HEK293 (cell line): ENCODE measurements around the gene DGKD.
A peak's percentile ranks its signal among the peaks of the same experiment; 100 is the strongest.

ENCODE experiments used
- CTCF ChIP-seq: fragments of 450-650 bp; formaldehyde crosslinking; IDR thresholded peaks from 2 replicates; pipeline ENCODE4 v1.5.1; 2016; ENCODE audit warnings: missing biosample characterization, missing genetic modification characterization
- KLF10 ChIP-seq: fragments of 450-650 bp; IDR thresholded peaks from 2 replicates; pipeline ENCODE4 v1.5.1; 2018; ENCODE audit warnings: missing biosample characterization, mild to moderate bottlenecking, missing genetic modification characterization
- KLF17 ChIP-seq: fragments of 450-650 bp; formaldehyde crosslinking; IDR thresholded peaks from 2 replicates; pipeline ENCODE4 v1.5.1; 2016; ENCODE audit warnings: missing biosample characterization, missing genetic modification characterization
- KLF7 ChIP-seq: fragments of 450-650 bp; formaldehyde crosslinking; IDR thresholded peaks from 2 replicates; pipeline ENCODE4 v1.5.1; 2016; ENCODE audit warnings: missing biosample characterization, missing genetic modification characterization, borderline replicate concordance
- MYNN ChIP-seq: fragments of 450-650 bp; formaldehyde crosslinking; IDR thresholded peaks from 2 replicates; pipeline ENCODE4 v1.5.1; 2016; ENCODE audit warnings: missing biosample characterization, missing genetic modification characterization, borderline replicate concordance
- MZF1 ChIP-seq: fragments of 450-650 bp; formaldehyde crosslinking; IDR thresholded peaks from 2 replicates; pipeline ENCODE4 v1.5.1; 2017; ENCODE audit warnings: missing biosample characterization, missing genetic modification characterization, borderline replicate concordance
- PRDM10 ChIP-seq: fragments of 450-650 bp; formaldehyde crosslinking; IDR thresholded peaks from 2 replicates; pipeline ENCODE4 v1.5.1; 2016; ENCODE audit warnings: missing biosample characterization, missing genetic modification characterization
- ZBTB21 ChIP-seq: fragments of 450-650 bp; formaldehyde crosslinking; IDR thresholded peaks from 2 replicates; pipeline ENCODE4 v1.5.1; 2017; ENCODE audit warnings: missing biosample characterization, missing genetic modification characterization
- ZBTB26 ChIP-seq: fragments of 450-650 bp; formaldehyde crosslinking; optimal IDR thresholded peaks from 2 replicates; pipeline ENCODE3; 2016; ENCODE audit warnings: missing biosample characterization, mild to moderate bottlenecking, missing genetic modification characterization
- ZBTB48 ChIP-seq: fragments of 450-650 bp; formaldehyde crosslinking; IDR thresholded peaks from 2 replicates; pipeline ENCODE4 v1.5.1; 2016; ENCODE audit warnings: missing biosample characterization, missing genetic modification characterization
- ZNF133 ChIP-seq: fragments of 450-650 bp; formaldehyde crosslinking; IDR thresholded peaks from 2 replicates; pipeline ENCODE4 v1.5.1; 2016; ENCODE audit warnings: missing biosample characterization, missing genetic modification characterization
- ZNF155 ChIP-seq: fragments of 450-650 bp; formaldehyde crosslinking; IDR thresholded peaks from 2 replicates; pipeline ENCODE4 v1.5.1; 2016; ENCODE audit warnings: missing biosample characterization, missing genetic modification characterization
- ZNF174 ChIP-seq: fragments of 450-650 bp; formaldehyde crosslinking; IDR thresholded peaks from 2 replicates; pipeline ENCODE4 v1.5.0; 2017; ENCODE audit warnings: missing biosample characterization, mild to moderate bottlenecking, missing genetic modification characterization
- ZNF26 ChIP-seq: fragments of 450-650 bp; formaldehyde crosslinking; IDR thresholded peaks from 2 replicates; pipeline ENCODE4 v1.5.1; 2016; ENCODE audit warnings: missing biosample characterization, missing genetic modification characterization
- ZNF292 ChIP-seq: fragments of 450-650 bp; formaldehyde crosslinking; IDR thresholded peaks from 2 replicates; pipeline ENCODE4 v1.5.1; 2016; ENCODE audit warnings: low read depth, missing biosample characterization, missing genetic modification characterization, borderline replicate concordance
- ZNF311 ChIP-seq: fragments of 450-650 bp; formaldehyde crosslinking; IDR thresholded peaks from 2 replicates; pipeline ENCODE4 v1.5.1; 2017; ENCODE audit warnings: missing biosample characterization, missing genetic modification characterization, borderline replicate concordance
- ZNF341 ChIP-seq: fragments of 450-650 bp; formaldehyde crosslinking; IDR thresholded peaks from 2 replicates; pipeline ENCODE4; 2016; ENCODE audit warnings: low read depth, missing biosample characterization, missing genetic modification characterization
- ZNF362 ChIP-seq: fragments of 450-650 bp; formaldehyde crosslinking; IDR thresholded peaks from 2 replicates; pipeline ENCODE4 v1.5.1; 2016; ENCODE audit warnings: missing biosample characterization, missing genetic modification characterization
- ZNF37A ChIP-seq: fragments of 450-650 bp; IDR thresholded peaks from 2 replicates; pipeline ENCODE4 v1.5.1; 2018; ENCODE audit warnings: missing biosample characterization, missing genetic modification characterization
- ZNF561 ChIP-seq: fragments of 450-650 bp; IDR thresholded peaks from 2 replicates; pipeline ENCODE4 v1.5.1; 2018; ENCODE audit warnings: missing biosample characterization, missing genetic modification characterization, borderline replicate concordance
- ZNF580 ChIP-seq: fragments of 450-650 bp; formaldehyde crosslinking; IDR thresholded peaks from 2 replicates; pipeline ENCODE4 v1.5.1; 2016; ENCODE audit warnings: missing biosample characterization, missing genetic modification characterization
- ZNF654 ChIP-seq: fragments of 450-650 bp; formaldehyde crosslinking; IDR thresholded peaks from 2 replicates; pipeline ENCODE4 v1.5.1; 2016; ENCODE audit warnings: low read depth, missing biosample characterization, missing genetic modification characterization
- ZNF660 ChIP-seq: fragments of 450-650 bp; IDR thresholded peaks from 2 replicates; pipeline ENCODE4 v1.5.1; 2018; ENCODE audit warnings: missing biosample characterization, mild to moderate bottlenecking, missing genetic modification characterization
- ZNF664 ChIP-seq: fragments of 450-650 bp; formaldehyde crosslinking; IDR thresholded peaks from 2 replicates; pipeline ENCODE4 v1.5.1; 2016; ENCODE audit warnings: missing biosample characterization, missing genetic modification characterization
- ZNF670 ChIP-seq: fragments of 450-650 bp; formaldehyde crosslinking; IDR thresholded peaks from 2 replicates; pipeline ENCODE4 v1.5.1; 2016; ENCODE audit warnings: missing biosample characterization, missing genetic modification characterization, low read depth
- ZNF701 ChIP-seq: fragments of 450-650 bp; formaldehyde crosslinking; IDR thresholded peaks from 2 replicates; pipeline ENCODE4 v1.5.1; 2016; ENCODE audit warnings: missing biosample characterization, missing genetic modification characterization
- ZNF707 ChIP-seq: fragments of 450-650 bp; formaldehyde crosslinking; IDR thresholded peaks from 2 replicates; pipeline ENCODE4 v1.5.1; 2016; ENCODE audit warnings: missing biosample characterization, missing genetic modification characterization
- ZNF747 ChIP-seq: fragments of 450-650 bp; formaldehyde crosslinking; IDR thresholded peaks from 2 replicates; pipeline ENCODE4 v1.5.1; 2016; ENCODE audit warnings: missing biosample characterization, missing genetic modification characterization
- ZNF777 ChIP-seq: fragments of 450-650 bp; formaldehyde crosslinking; IDR thresholded peaks from 2 replicates; pipeline ENCODE4 v1.5.1; 2017; ENCODE audit warnings: missing biosample characterization, missing genetic modification characterization, borderline replicate concordance
- ZNF792 ChIP-seq: fragments of 450-650 bp; formaldehyde crosslinking; IDR thresholded peaks from 2 replicates; pipeline ENCODE4 v1.5.1; 2016; ENCODE audit warnings: missing biosample characterization, missing genetic modification characterization
- ZNF837 ChIP-seq: fragments of 450-650 bp; formaldehyde crosslinking; IDR thresholded peaks from 2 replicates; pipeline ENCODE4 v1.5.1; 2016; ENCODE audit warnings: missing biosample characterization, missing genetic modification characterization

Gene DGKD

GRCh38 chr2:233350708-233351107, 3.6 kb upstream of the DGKD start (continued):
- TF ChIP-seq ZNF133 (no peak), KLF7 (tag by site-specific recombination) (no peak), ZNF701 (no peak), ZNF664 (no peak), MZF1 (tag by site-specific recombination) (peak; percentile 79), KLF10 (tag by site-specific recombination) (no peak), ZBTB26 (tag by site-specific recombination) (no peak), ZNF707 (tag by site-specific recombination) (no peak), ZNF37A (tag by site-specific recombination) (no peak), ZNF747 (tag by site-specific recombination) (no peak), ZNF837 (tag by site-specific recombination) (no peak), ZNF174 (no peak), ZBTB21 (tag by site-specific recombination) (no peak), MYNN (tag by site-specific recombination) (no peak), ZNF292 (tag by site-specific recombination) (no peak), ZNF670 (tag by site-specific recombination) (no peak), ZNF26 (no peak), CTCF (tag by site-specific recombination) (no peak), ZNF155 (tag by site-specific recombination) (no peak), ZNF792 (tag by site-specific recombination) (no peak), ZNF660 (tag by site-specific recombination) (0 out of 2 replicates have a peak, but pooled peaks have one; percentile 66), ZNF311 (no peak), ZNF341 (peak; percentile 92), ZNF561 (tag by site-specific recombination) (no peak), KLF17 (tag by site-specific recombination) (no peak), ZNF580 (tag by site-specific recombination) (no peak), ZNF654 (tag by site-specific recombination) (no peak), PRDM10 (tag by site-specific recombination) (peak; percentile 78), ZNF777 (tag by site-specific recombination) (peak; percentile 42; the same call in 1 of the 2 replicates), ZNF362 (tag by site-specific recombination) (no peak), ZBTB48 (peak; percentile 69; the same call in 1 of the 2 replicates)
